Subcutaneous abdominal adipose tissue (tissue), 5 donors: ENCODE results near the gene CNBD2.
"Not testable (repeated sequence)": the region's sequence is repeated elsewhere in the genome, so short reads cannot be mapped to it uniquely, and the experiment has no call there.

ENCODE experiments used
- H3K27ac ChIP-seq: one replicate; pipeline ENCODE4 v1.7.0; 2013; ENCODE audit warnings: low read depth, mild to moderate bottlenecking, inconsistent platforms, low read length, moderate library complexity
- H3K27me3 ChIP-seq, 5 donors: one replicate each; pipeline ENCODE4 v1.7.0; 2013; ENCODE audit warnings: low read length in 5 of 5, inconsistent platforms in 1 of 5; ENCODE audit not compliant: control insufficient read depth in 5 of 5, insufficient read depth in 4 of 5
- H3K36me3 ChIP-seq, 5 donors: one replicate each; pipeline ENCODE4 v1.7.0; 2013; ENCODE audit warnings: low read length in 5 of 5; ENCODE audit not compliant: control insufficient read depth in 5 of 5, insufficient read depth in 5 of 5
- H3K4me1 ChIP-seq, 5 donors: one replicate each; pipeline ENCODE4 v1.7.0; 2013; ENCODE audit warnings: low read length in 5 of 5, mild to moderate bottlenecking in 3 of 5, moderate library complexity in 1 of 5; ENCODE audit not compliant: control insufficient read depth in 5 of 5, insufficient read depth in 5 of 5
- H3K4me3 ChIP-seq, 5 donors: one replicate each; pipeline ENCODE4 v1.7.0; 2013; ENCODE audit warnings: low read length in 5 of 5, low read depth in 1 of 5
- H3K9ac ChIP-seq, 5 donors: one replicate each; pipeline ENCODE4 v1.7.0; 2013; ENCODE audit warnings: low read length in 5 of 5, mild to moderate bottlenecking in 4 of 5, moderate library complexity in 3 of 5
- H3K9me3 ChIP-seq, 5 donors: one replicate each; pipeline ENCODE4 v1.7.0; 2013; ENCODE audit warnings: low read length in 5 of 5; ENCODE audit not compliant: control insufficient read depth in 5 of 5
- donor health status: healthy.
- donor health status: healthy.
- donor health status: healthy.
- donor health status: healthy.
- donor health status: healthy.

CNBD2 gene

DNA sequence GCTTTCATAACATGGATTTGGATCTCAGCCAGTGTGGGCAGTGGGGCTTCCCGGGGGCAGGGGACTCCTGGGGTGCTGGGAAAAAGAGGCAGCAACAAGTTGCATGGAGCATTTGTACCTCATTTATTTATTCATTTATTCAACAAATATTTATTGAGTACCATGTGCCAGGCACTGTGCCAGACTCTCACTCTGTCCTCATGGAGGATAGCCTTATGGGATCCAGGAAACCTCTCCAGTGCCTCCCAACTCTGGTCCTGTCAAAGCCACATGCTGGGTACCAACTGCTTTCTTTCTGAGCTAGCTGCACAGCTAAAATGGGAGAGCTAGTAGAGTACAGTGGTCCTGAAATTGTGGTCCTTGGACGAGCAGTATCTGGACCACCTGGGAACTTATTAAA lies 98.4 kb downstream of the CNBD2 start:
- peaks cover 0 to 39% (median 28%) of the 10 kb centered on the region in 5 donors for H3K4me1 ChIP-seq
- H3K9ac ChIP-seq: peak overlapping the region in 1 of 5 donors; percentile 20
- no peak overlapping the region for H3K27ac ChIP-seq
- no peaks in the 10 kb centered on the region for H3K9me3 ChIP-seq
- H3K4me3 ChIP-seq: no peak overlapping the region
- H3K36me3 ChIP-seq: no peaks in the 10 kb centered on the region
- no peaks in the 10 kb centered on the region for H3K27me3 ChIP-seq

DNA sequence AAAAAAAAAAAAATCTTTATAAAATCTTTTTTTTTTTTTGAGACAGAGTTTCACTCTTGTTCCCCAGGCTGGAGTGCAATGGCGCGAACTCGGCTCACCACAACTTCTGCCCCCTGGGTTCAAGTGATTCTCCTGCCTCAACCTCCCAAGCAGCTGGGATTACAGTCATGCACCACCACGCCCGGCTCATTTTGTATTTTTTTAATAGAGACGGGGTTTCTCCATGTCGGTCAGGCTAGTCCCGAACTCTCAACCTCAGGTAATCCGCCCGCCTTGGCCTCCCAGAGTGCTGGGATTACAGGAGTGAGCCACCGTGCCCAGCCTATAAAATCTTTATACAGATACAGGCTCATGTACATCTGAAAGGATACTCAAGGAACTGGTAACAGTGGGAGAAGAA lies 100.1 kb downstream of the CNBD2 start:
- not testable (repeated sequence) for H3K36me3 ChIP-seq, H3K9ac ChIP-seq, H3K4me3 ChIP-seq, H3K9me3 ChIP-seq, H3K27me3 ChIP-seq, H3K27ac ChIP-seq
- H3K4me1 ChIP-seq: peaks cover 0 to 39% (median 28%) of the 10 kb centered on the region in 5 donors

DNA sequence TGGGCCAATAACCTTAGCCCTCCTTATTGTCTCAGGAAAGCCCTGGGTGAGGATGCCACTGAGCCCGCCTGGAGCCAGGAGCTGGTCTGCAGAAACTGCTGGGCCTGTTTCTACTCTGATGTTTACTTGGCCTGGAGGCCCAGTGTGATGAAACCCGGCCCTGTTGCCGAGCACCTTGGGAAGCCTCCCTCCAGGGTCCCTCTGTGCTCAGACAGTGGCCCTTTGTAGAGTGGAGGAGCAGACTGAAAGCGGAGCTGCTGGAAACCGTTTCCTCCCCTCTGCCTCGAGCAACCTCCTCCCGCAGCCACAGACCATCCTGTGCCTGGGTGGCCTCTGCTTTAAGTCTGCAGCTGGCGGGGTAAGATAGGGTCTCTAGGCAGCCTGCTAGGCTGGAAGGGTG lies 102.1 kb downstream of the CNBD2 start:
- Histone ChIP-seq H3K9ac (no peak overlapping the region), H3K4me1 (peaks cover 0 to 27% (median 20%) of the 10 kb centered on the region in 5 donors), H3K9me3 (no peaks in the 10 kb centered on the region), H3K27ac (no peak overlapping the region), H3K4me3 (no peak overlapping the region), H3K36me3 (no peaks in the 10 kb centered on the region), H3K27me3 (no peaks in the 10 kb centered on the region)

DNA sequence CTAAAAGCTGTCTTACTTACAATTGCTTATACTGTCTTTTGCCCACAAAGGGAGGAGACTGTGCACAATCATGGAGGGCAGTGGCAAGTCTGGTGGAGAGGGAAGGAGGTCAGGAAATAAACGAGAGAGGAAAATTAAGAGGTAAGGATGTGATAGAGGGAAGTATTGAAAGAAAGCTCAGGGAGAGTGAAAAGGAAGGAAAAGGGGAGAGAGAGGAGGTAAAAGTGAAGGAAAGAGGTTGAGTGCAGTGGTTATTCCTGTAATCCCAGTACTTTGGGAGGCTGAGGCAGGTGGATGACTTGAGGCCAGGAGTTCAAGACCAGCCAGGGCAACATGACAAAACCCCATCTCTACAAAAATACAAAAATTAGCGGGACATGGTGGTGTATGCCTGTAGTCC lies 103.5 kb downstream of the CNBD2 start:
- Histone ChIP-seq H3K27ac (no peak overlapping the region), H3K9ac (no peak overlapping the region), H3K4me3 (no peak overlapping the region), H3K9me3 (no peaks in the 10 kb centered on the region), H3K36me3 (no peaks in the 10 kb centered on the region), H3K4me1 (peaks cover 0 to 15% (median 8%) of the 10 kb centered on the region in 5 donors), H3K27me3 (no peaks in the 10 kb centered on the region)

DNA sequence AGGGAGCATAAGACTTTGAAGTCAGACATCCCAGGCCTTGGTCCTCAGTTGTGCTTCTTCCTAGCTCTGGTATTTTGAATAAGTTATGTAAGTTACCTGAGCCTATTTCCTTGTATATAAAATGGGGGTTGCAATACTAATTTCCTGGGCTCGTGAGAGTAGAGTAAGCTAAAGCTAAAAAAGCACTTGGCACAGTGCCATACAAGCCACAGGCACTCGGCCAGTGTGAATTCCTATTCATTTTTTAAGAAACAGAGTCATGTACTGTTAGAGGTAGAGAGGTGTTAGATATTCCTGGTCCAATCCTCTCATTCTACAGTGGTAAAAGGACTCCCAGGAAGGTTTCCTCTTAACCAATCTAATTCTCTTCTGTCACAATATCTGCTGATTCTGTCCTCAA lies 106.6 kb downstream of the CNBD2 start:
- Histone ChIP-seq H3K9ac (no peak overlapping the region), H3K27ac (no peak overlapping the region), H3K27me3 (no peaks in the 10 kb centered on the region), H3K4me1 (peaks cover 0 to 12% (median 7%) of the 10 kb centered on the region in 5 donors), H3K36me3 (no peaks in the 10 kb centered on the region), H3K9me3 (no peaks in the 10 kb centered on the region), H3K4me3 (no peak overlapping the region)

DNA sequence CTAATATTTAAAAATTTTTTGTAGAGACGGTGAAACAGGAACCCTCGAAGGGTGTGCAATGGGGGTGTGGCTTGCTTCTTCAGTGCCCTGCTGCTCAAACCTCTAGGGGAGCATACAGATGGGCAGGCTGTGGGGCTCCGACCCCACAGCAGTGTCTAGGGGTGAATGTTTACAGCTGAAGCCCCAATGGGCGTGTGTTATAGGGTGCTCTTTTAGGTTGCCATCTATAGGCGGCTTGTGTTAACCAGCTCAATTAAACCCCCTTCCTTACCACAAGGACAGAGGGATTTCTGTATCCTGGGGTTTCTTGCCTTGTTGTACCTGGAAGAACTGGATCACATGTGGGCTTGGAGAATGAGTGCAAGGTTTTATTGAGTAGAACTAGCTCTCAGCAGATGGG lies 109.4 kb downstream of the CNBD2 start:
- H3K4me1 ChIP-seq: peaks cover 0 to 11% (median 0%) of the 10 kb centered on the region in 5 donors
- H3K36me3 ChIP-seq, H3K27me3 ChIP-seq, H3K27ac ChIP-seq, H3K4me3 ChIP-seq, H3K9ac ChIP-seq, H3K9me3 ChIP-seq: not testable (repeated sequence)

DNA sequence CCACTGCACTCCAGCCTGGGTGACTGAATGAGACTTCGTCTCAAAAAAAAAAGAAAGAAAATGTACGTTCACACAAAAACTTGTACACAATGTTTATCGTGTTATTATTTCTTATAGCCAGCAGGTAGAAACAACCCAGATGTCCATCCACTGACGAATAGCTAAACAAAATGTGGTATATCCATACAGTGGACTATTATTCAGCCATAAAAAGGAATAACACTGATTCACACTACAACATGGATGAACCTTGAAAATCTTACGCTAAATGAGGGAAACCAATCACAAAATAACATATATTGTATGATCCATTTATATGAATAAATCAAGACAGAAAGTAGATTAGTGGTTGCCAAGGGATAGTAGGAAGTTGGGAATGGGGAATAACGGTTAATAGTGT lies 111.1 kb downstream of the CNBD2 start:
- Histone ChIP-seq H3K27me3 (no peaks in the 10 kb centered on the region), H3K4me1 (peaks cover 0 to 11% (median 0%) of the 10 kb centered on the region in 5 donors), H3K9me3 (no peaks in the 10 kb centered on the region), H3K36me3 (no peaks in the 10 kb centered on the region), H3K9ac (no peak overlapping the region), H3K27ac (no peak overlapping the region), H3K4me3 (no peak overlapping the region)

DNA sequence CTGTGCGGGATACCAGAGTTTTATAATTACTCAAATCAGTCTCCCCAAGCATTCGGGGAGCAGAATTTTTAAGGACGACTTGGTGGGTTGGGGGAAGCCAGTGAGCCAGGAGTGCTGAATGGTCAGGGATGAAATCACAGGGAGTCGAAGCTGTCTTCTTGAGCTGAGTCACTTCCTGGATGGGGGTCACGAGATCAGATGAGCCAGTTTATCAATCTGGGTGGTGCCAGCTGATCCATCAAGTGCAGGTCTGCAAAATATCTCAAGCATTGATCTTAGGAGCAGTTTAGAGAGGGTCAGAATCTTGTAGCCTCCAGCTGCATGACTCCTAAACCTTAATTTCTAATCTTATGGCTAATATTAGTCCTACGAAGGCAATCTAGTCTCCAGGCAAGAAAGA lies 111.6 kb downstream of the CNBD2 start:
- H3K9ac ChIP-seq, H3K4me3 ChIP-seq, H3K27me3 ChIP-seq, H3K27ac ChIP-seq, H3K9me3 ChIP-seq, H3K36me3 ChIP-seq, H3K4me1 ChIP-seq: not testable (repeated sequence)
